Gastroesophageal sphincter (tissue), 3 donors: ENCODE results near the gene TCEAL5.

ENCODE experiments used
- POLR2A ChIP-seq, 2 donors: fragments of 450-650 bp; IDR thresholded peaks; one replicate each; pipeline ENCODE4 v1.6.1; 2017; ENCODE audit warnings: antibody characterized with exemption in 2 of 2, mild to moderate bottlenecking in 2 of 2, moderate library complexity in 1 of 2
- POLR2AphosphoS5 ChIP-seq: sonication (generic); formaldehyde crosslinking; IDR thresholded peaks from one replicate; pipeline ENCODE4 v1.6.1; 2017; ENCODE audit warnings: antibody characterized with exemption
- TF ChIP-seq, protein P1 (sequence below), 4 experiments: fragments of 200-600 bp in 2 of 4; fragments of 450-650 bp in 2 of 4; sonication (generic) in 1 of 4; IDR thresholded peaks; one replicate each; pipeline ENCODE4 v1.5.1; 2017 to 2019; ENCODE audit warnings: antibody characterized with exemption in 4 of 4, mild to moderate bottlenecking in 2 of 4, moderate library complexity in 2 of 4

DNA sequence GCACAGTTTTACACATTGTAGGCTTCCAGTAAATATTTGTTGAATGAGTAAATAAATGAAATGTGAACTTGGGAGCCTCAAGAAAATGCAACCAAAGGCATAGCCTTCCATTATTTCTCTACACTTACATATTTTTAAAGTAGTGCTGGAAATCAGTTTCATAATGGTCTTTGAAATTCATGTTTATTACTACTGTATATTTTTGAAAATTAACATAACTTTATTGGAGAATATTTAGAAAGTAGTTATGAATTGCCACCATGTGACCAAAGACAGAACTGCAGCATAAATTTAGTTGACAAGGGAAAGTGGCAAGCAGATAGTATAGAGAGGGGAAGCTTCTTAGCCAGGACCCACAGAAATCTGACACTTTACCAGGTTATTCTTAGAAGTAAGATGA, 28.0 kb downstream of the TCEAL5 start:
- TF ChIP-seq, protein P1, sequence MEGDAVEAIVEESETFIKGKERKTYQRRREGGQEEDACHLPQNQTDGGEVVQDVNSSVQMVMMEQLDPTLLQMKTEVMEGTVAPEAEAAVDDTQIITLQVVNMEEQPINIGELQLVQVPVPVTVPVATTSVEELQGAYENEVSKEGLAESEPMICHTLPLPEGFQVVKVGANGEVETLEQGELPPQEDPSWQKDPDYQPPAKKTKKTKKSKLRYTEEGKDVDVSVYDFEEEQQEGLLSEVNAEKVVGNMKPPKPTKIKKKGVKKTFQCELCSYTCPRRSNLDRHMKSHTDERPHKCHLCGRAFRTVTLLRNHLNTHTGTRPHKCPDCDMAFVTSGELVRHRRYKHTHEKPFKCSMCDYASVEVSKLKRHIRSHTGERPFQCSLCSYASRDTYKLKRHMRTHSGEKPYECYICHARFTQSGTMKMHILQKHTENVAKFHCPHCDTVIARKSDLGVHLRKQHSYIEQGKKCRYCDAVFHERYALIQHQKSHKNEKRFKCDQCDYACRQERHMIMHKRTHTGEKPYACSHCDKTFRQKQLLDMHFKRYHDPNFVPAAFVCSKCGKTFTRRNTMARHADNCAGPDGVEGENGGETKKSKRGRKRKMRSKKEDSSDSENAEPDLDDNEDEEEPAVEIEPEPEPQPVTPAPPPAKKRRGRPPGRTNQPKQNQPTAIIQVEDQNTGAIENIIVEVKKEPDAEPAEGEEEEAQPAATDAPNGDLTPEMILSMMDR (IDR thresholded peaks at IDR 0.05) = peak in 3 of 4 experiments; percentile 17 to 44 (median 19)
- no peak for TF ChIP-seq POLR2A (IDR thresholded peaks at IDR 0.05)
- no peak for TF ChIP-seq POLR2AphosphoS5
